Measurements from ENCODE around the gene CABLES2.

- TF ChIP-seq GATA2 (IDR thresholded peaks at IDR 0.05; ENCODE audit: low read depth, low read length), result no peak
- no peak for TF ChIP-seq GATA3 (IDR thresholded peaks at IDR 0.05; ENCODE audit: low read depth, low read length)
These were observed 24.5 kb downstream of the CABLES2 start for GRCh38 chr20:62382306-62383198.

Measured in SH-SY5Y (cell line).